SK-N-DZ (cell line): ENCODE results near the gene ACTL7B.
"Not testable (repeated sequence)": the region's sequence is repeated elsewhere in the genome, so short reads cannot be mapped to it uniquely, and the experiment has no call there.

Experiments used
- DNase-seq: peaks from one replicate; pipeline ENCODE4 v3.0.0-alpha.2; 2015; ENCODE audit warnings: low spot score

The ACTL7B gene

GRCh38 chr9:108844856-108845255, 10.9 kb downstream of the ACTL7B start:
- DNase-seq, result no peak

- no peak for DNase-seq
Observed at GRCh38 chr9:108844391-108844790, 11.4 kb downstream of the ACTL7B start.

GRCh38 chr9:108842610-108843295, 13.0 kb downstream of the ACTL7B start:
- peak; percentile 16 for DNase-seq

GRCh38 chr9:108839561-108839960, 16.2 kb downstream of the ACTL7B start:
- not testable (repeated sequence) for DNase-seq

GRCh38 chr9:108838017-108838416, 17.8 kb downstream of the ACTL7B start:
- DNase-seq, result no peak

- DNase-seq, result no peak
Observed at GRCh38 chr9:108837530-108837929, 18.3 kb downstream of the ACTL7B start.

- no peak for DNase-seq
Observed at GRCh38 chr9:108836781-108837180, 19.0 kb downstream of the ACTL7B start.

GRCh38 chr9:108836319-108836718, 19.5 kb downstream of the ACTL7B start:
- no peak for DNase-seq

- DNase-seq, result no peak
Observed at GRCh38 chr9:108835831-108836230, 20.0 kb downstream of the ACTL7B start.

- DNase-seq, result no peak
Observed at GRCh38 chr9:108834959-108835665, 20.7 kb downstream of the ACTL7B start.

- DNase-seq, result no peak
Observed at GRCh38 chr9:108832179-108832500, 23.6 kb downstream of the ACTL7B start.

GRCh38 chr9:108831496-108832178, 24.1 kb downstream of the ACTL7B start:
- no peak for DNase-seq

- DNase-seq, result no peak
Observed at GRCh38 chr9:108830272-108830671, 25.5 kb downstream of the ACTL7B start.

GRCh38 chr9:108823829-108824228, 32.0 kb downstream of the ACTL7B start:
- DNase-seq, result no peak

GRCh38 chr9:108816037-108816436, 39.7 kb downstream of the ACTL7B start:
- no peak for DNase-seq

- DNase-seq, result no peak
Observed at GRCh38 chr9:108815156-108815555, 40.6 kb downstream of the ACTL7B start.

GRCh38 chr9:108813951-108814601, 41.7 kb downstream of the ACTL7B start:
- DNase-seq, result no peak

- no peak for DNase-seq
Observed at GRCh38 chr9:108812396-108813025, 43.3 kb downstream of the ACTL7B start.

GRCh38 chr9:108811944-108812343, 43.8 kb downstream of the ACTL7B start:
- DNase-seq, result no peak

GRCh38 chr9:108809269-108809668, 46.5 kb downstream of the ACTL7B start:
- DNase-seq, result no peak
